ENCODE results near the gene DENND1A. TPM values are rescaled to one million over a fixed set of nuclear protein-coding genes. Genes with fewer than 3 reads are reported as not detected.

The DENND1A gene
- total and polyA plus RNA-seq, 2 of the 13 experiments (the other 11 are each of a cell fraction or from before 2014, with no cell fraction given), result 14.8 to 30.1 TPM

DNA sequence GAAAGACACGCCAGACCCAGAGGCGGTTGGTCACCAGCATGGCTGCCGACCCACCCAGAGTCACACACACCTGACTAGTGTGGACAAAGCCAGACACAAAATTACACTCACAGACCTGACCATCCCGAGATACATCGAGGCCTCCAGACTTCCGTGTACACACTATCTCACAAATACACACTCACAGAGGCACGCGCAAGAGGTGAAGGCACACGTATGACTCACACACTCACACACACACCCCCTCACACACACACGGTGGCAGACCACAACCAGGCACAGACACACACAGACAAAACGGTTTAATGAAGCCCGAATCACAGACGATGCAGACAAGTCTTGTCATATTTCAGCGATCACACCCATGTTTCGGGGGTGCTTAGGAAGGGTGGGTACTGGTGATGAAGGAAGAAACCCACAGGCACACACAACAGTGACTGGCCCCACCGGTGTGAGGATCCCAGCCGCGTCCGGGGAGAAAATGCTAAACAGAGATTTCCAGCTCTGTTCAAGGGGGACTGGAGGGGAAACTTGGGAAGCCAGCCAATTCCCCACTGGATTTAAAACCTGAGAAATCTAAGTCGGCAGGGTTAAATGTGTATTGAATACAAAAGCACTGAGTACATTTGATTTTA, 522.6 kb downstream of the DENND1A start:
- no peak for ATAC-seq
- no peaks in the 10 kb centered on the region for H3K27me3 ChIP-seq (ENCODE audit: control insufficient read depth in 1 of 2, insufficient read depth in 2 of 2, low read length in 2 of 2)
- WGBS (ENCODE audit: low lambda C conversion rate), result 97% methylated on average over 19 of the region's 20 CpGs
- no peak for FAIRE-seq
- CTCF ChIA-PET (ENCODE audit: low intra/inter-chr PET ratio, low total read pairs), result no interaction called here
- H3K79me2 ChIP-seq (ENCODE audit: insufficient read depth, low read length), result no peaks in the 10 kb centered on the region
- no peak overlapping the region for H3K27ac ChIP-seq (ENCODE audit: extremely low read length, insufficient read depth, low read length)
- BruUV-seq (replicated peaks), result no TSS peak
- POLR2A ChIA-PET, result no interaction called here
- H3K9me3 ChIP-seq (ENCODE audit: low read length), result no peaks in the 10 kb centered on the region
- H3K9ac ChIP-seq (ENCODE audit: insufficient read depth, low read depth, low read length), result no peak overlapping the region
- in situ Hi-C loops (cut with HindIII; ENCODE audit: extremely low pct_ligation_motif_present, low pct_unique_long_range_greater_than_20kb) (loop anchor here (10.0 to 25.0 kb wide), 2 partner anchors 97 to 630 kb away; no protein-coding TSS in a partner anchor), intact Hi-C loops (cut with micrococcal nuclease; ENCODE audit: unreplicated experiment) (no loop called here)
- no peak for DNase-seq (ENCODE audit: low spot score)
- H2AFZ ChIP-seq (ENCODE audit: low read length), result no peak overlapping the region
- peaks cover 2 to 4% of the 10 kb centered on the region in 2 experiments; a peak in 2 of 5 replicates for H3K36me3 ChIP-seq (replicated peaks in 1 of 2; ENCODE audit: control insufficient read depth in 1 of 2, insufficient read depth in 2 of 2, low read length in 2 of 2)
- H3K4me2 ChIP-seq (ENCODE audit: low read depth, low read length), result no peak overlapping the region
- no peaks in the 10 kb centered on the region for H3K4me1 ChIP-seq (ENCODE audit: insufficient read depth, low read length)
- no peaks in the 10 kb centered on the region for H4K20me1 ChIP-seq (ENCODE audit: insufficient read depth, low read length)
- H3K4me3 ChIP-seq (replicated peaks in 1 of 3; ENCODE audit: insufficient read depth in 1 of 3, low read depth in 2 of 3, low read length in 3 of 3), result no peak overlapping the region
- TF ChIP-seq, protein P1, sequence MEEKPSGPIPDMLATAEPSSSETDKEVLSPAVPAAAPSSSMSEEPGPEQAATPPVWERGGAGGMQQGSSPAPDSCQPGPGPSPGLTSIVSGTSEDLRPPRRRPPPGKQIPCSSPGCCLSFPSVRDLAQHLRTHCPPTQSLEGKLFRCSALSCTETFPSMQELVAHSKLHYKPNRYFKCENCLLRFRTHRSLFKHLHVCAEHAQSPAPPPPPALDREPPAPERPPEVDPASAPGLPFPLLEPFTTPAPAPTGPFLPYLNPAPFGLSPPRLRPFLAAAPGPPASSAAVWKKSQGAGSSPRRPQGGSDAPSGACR (CRISPR knock-in tag; IDR thresholded peaks at IDR 0.05), result no peak
- TF ChIP-seq ARHGAP35 (CRISPR knock-in tag; IDR thresholded peaks at IDR 0.05; ENCODE audit: borderline replicate concordance) (no peak), RBFOX2 (IDR thresholded peaks at IDR 0.05; ENCODE audit: low read depth, low read length) (no peak), ZFP82 (CRISPR knock-in tag; IDR thresholded peaks at IDR 0.05; ENCODE audit: borderline replicate concordance) (no peak), ZNF292 (CRISPR knock-in tag; IDR thresholded peaks at IDR 0.05; ENCODE audit: borderline replicate concordance, low read depth) (no peak), ZBTB8A (CRISPR knock-in tag; IDR thresholded peaks at IDR 0.05; ENCODE audit: borderline replicate concordance, low read depth) (no peak), ASH2L (IDR thresholded peaks at IDR 0.05; ENCODE audit: insufficient read length, low read depth, low read length) (no peak), ZNF83 (CRISPR knock-in tag; IDR thresholded peaks at IDR 0.05; ENCODE audit: borderline replicate concordance) (no peak)
- TF ChIP-seq, protein P2, sequence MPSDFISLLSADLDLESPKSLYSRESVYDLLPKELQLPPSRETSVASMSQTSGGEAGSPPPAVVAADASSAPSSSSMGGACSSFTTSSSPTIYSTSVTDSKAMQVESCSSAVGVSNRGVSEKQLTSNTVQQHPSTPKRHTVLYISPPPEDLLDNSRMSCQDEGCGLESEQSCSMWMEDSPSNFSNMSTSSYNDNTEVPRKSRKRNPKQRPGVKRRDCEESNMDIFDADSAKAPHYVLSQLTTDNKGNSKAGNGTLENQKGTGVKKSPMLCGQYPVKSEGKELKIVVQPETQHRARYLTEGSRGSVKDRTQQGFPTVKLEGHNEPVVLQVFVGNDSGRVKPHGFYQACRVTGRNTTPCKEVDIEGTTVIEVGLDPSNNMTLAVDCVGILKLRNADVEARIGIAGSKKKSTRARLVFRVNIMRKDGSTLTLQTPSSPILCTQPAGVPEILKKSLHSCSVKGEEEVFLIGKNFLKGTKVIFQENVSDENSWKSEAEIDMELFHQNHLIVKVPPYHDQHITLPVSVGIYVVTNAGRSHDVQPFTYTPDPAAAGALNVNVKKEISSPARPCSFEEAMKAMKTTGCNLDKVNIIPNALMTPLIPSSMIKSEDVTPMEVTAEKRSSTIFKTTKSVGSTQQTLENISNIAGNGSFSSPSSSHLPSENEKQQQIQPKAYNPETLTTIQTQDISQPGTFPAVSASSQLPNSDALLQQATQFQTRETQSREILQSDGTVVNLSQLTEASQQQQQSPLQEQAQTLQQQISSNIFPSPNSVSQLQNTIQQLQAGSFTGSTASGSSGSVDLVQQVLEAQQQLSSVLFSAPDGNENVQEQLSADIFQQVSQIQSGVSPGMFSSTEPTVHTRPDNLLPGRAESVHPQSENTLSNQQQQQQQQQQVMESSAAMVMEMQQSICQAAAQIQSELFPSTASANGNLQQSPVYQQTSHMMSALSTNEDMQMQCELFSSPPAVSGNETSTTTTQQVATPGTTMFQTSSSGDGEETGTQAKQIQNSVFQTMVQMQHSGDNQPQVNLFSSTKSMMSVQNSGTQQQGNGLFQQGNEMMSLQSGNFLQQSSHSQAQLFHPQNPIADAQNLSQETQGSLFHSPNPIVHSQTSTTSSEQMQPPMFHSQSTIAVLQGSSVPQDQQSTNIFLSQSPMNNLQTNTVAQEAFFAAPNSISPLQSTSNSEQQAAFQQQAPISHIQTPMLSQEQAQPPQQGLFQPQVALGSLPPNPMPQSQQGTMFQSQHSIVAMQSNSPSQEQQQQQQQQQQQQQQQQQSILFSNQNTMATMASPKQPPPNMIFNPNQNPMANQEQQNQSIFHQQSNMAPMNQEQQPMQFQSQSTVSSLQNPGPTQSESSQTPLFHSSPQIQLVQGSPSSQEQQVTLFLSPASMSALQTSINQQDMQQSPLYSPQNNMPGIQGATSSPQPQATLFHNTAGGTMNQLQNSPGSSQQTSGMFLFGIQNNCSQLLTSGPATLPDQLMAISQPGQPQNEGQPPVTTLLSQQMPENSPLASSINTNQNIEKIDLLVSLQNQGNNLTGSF (CRISPR knock-in tag; IDR thresholded peaks at IDR 0.05), result no peak
- TF ChIP-seq, protein P3, sequence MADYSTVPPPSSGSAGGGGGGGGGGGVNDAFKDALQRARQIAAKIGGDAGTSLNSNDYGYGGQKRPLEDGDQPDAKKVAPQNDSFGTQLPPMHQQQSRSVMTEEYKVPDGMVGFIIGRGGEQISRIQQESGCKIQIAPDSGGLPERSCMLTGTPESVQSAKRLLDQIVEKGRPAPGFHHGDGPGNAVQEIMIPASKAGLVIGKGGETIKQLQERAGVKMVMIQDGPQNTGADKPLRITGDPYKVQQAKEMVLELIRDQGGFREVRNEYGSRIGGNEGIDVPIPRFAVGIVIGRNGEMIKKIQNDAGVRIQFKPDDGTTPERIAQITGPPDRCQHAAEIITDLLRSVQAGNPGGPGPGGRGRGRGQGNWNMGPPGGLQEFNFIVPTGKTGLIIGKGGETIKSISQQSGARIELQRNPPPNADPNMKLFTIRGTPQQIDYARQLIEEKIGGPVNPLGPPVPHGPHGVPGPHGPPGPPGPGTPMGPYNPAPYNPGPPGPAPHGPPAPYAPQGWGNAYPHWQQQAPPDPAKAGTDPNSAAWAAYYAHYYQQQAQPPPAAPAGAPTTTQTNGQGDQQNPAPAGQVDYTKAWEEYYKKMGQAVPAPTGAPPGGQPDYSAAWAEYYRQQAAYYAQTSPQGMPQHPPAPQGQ (CRISPR knock-in tag; IDR thresholded peaks at IDR 0.05; ENCODE audit: borderline replicate concordance), result no peak
- TF ChIP-seq, protein P4, sequence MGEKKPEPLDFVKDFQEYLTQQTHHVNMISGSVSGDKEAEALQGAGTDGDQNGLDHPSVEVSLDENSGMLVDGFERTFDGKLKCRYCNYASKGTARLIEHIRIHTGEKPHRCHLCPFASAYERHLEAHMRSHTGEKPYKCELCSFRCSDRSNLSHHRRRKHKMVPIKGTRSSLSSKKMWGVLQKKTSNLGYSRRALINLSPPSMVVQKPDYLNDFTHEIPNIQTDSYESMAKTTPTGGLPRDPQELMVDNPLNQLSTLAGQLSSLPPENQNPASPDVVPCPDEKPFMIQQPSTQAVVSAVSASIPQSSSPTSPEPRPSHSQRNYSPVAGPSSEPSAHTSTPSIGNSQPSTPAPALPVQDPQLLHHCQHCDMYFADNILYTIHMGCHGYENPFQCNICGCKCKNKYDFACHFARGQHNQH (CRISPR knock-in tag; IDR thresholded peaks at IDR 0.05), result no peak
